Stimulated activated memory B cell treated with anti-CD40 and anti-IgM and Interleukin-4, amounts not matched to agents 10 μg/mL and 1 μg/mL and 100 μg/mL, for 72 hours (primary cell): Measurements from ENCODE around the gene NCOA3.
A peak's percentile ranks its signal among the peaks of the same experiment; 100 is the strongest.
"Not testable (repeated sequence)": the region's sequence is repeated elsewhere in the genome, so short reads cannot be mapped to it uniquely, and the experiment has no call there.

Experiments used
- ATAC-seq: fragments of 150-1000 bp; cut with Tn5 transposase; 2 replicates; pipeline ENCODE4 v1.10.0; 2021
- H3K27ac Mint-ChIP-seq: one replicate; pipeline ENCODE4 v1.8.0; 2022; ENCODE audit warnings: mild to moderate bottlenecking, mixed read lengths
- H3K27me3 Mint-ChIP-seq: one replicate; pipeline ENCODE4 v1.8.0; 2022; ENCODE audit warnings: mixed read lengths
- H3K36me3 Mint-ChIP-seq: one replicate; pipeline ENCODE4 v1.8.0; 2022; ENCODE audit warnings: mixed read lengths
- H3K4me1 Mint-ChIP-seq: one replicate; pipeline ENCODE4 v1.8.0; 2022; ENCODE audit warnings: mixed read lengths
- H3K4me3 Mint-ChIP-seq: one replicate; pipeline ENCODE4 v1.8.0; 2022; ENCODE audit warnings: mild to moderate bottlenecking, moderate library complexity, mixed read lengths
- H3K9me3 Mint-ChIP-seq: one replicate; pipeline ENCODE4 v1.8.0; 2022; ENCODE audit warnings: mixed read lengths

The NCOA3 gene

DNA sequence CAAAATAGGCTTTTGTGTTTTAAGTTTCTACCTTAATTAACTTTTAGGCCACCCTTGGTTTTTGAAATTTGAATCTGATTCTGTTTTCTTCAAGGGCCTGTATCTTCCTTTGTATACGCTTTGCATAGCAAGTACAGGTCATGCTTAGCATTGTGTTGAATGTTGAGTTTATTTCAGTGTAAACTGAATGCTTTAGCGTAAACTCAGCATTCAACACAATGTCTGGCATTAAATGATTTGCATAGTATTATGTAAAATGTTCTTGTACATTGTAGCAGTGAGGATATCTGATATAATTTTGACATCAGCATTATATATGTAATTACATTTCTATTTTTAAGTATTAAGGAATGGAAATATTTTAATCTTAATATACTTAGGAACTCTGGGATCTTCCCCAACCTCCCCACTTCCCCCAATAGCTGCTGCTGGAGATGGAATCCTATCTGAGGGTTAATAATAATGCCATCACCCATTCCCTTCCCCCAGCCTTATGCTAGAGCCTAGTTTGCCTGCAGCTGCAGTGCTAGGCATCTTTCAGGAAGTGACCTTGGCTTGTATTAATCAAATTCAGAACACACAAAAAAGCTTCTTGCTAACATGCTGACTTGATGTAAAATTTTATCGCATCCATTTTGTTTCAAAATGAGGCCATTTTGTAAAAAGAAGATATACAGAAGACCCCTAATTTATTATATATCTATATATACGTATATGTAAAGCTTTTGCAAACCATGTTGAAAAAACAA, 73.1 kb downstream of the NCOA3 start:
- no peak for ATAC-seq
- H3K4me3 Mint-ChIP-seq = peak overlapping the region; percentile 28
- H3K4me1 Mint-ChIP-seq = peaks cover 78% of the 10 kb centered on the region
- H3K36me3 Mint-ChIP-seq = peaks cover 45% of the 10 kb centered on the region
- H3K9me3 Mint-ChIP-seq = peaks cover 3% of the 10 kb centered on the region
- no peaks in the 10 kb centered on the region for H3K27me3 Mint-ChIP-seq
- no peak overlapping the region for H3K27ac Mint-ChIP-seq

- H3K9me3 Mint-ChIP-seq = no peaks in the 10 kb centered on the region
- H3K4me3 Mint-ChIP-seq = peak overlapping the region; percentile 59
- ATAC-seq = peak; percentile 76
- no peaks in the 10 kb centered on the region for H3K27me3 Mint-ChIP-seq
- H3K27ac Mint-ChIP-seq = peak overlapping the region; percentile 17
- peaks cover 90% of the 10 kb centered on the region for H3K4me1 Mint-ChIP-seq
- H3K36me3 Mint-ChIP-seq = peaks cover 44% of the 10 kb centered on the region
Measured at GRCh38 chr20:47576516-47577033, 74.9 kb downstream of the NCOA3 start.

DNA sequence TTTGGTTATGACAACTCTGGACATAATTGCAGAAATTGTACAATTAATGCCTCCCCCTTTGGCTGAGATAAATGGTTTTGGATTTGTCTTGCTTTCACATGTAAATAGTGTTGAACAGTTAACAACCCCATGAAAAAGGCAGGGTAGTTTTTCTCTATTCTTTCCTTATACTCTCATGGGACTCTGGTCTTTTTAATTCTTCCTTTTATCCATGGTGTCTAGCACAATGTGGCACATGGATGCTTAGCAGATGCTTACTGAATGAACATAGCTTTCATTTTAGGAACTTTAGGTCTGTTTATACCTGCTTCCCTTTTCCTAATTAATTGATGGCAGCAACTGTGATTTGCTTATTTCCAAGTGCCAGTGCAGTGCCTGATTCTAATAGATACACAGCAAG, 75.6 kb downstream of the NCOA3 start:
- Mint-ChIP-seq H3K9me3 (no peaks in the 10 kb centered on the region), H3K27me3 (no peaks in the 10 kb centered on the region), H3K4me3 (no peak overlapping the region), H3K4me1 (peaks cover 90% of the 10 kb centered on the region), H3K27ac (no peak overlapping the region), H3K36me3 (peaks cover 43% of the 10 kb centered on the region)
- no peak for ATAC-seq

DNA sequence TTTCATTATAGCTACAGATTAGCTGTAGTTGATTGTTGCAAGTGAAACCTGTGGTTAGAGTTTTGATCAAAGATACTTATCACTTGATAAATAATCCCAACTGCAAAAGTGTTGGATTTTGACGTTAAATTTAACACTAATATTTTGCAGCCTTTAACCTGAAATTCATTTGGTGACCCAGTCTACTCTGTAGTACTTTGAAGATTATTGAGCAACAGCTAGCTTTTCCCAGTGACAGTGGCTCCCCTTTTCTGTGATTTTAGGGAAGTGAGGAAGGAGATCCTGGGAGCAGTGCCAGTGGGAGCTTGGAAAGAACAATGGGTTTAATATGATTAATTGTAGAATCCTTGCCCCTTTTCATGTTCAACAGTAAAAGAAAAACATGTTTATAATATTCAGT, 76.9 kb downstream of the NCOA3 start:
- no peak for ATAC-seq
- Mint-ChIP-seq H3K9me3 (no peaks in the 10 kb centered on the region), H3K27me3 (no peaks in the 10 kb centered on the region), H3K27ac (no peak overlapping the region), H3K36me3 (peaks cover 40% of the 10 kb centered on the region), H3K4me3 (no peak overlapping the region), H3K4me1 (peaks cover 88% of the 10 kb centered on the region)

DNA sequence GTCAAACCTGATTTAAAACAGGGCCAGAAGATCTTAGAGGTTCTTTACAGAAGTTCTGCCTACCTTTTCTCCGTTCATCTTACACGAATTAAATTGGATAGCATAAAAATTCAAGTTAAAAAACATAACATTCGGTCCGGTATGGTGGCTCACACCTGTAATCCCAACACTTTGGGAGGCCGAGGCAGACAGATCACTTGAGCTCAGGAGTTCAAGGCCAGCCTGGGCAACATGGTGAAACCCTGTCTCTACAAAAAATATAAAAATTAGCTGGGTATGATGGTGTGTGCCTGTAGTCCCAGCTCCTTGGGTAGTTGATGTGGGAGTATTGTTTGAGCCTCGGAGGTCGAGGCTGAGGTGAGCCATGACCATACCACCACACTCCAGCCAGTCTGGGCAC, 79.0 kb downstream of the NCOA3 start:
- not testable (repeated sequence) for H3K9me3 Mint-ChIP-seq, ATAC-seq, H3K27me3 Mint-ChIP-seq, H3K4me3 Mint-ChIP-seq
- peak overlapping the region; percentile 30 for H3K27ac Mint-ChIP-seq
- H3K36me3 Mint-ChIP-seq = peaks cover 48% of the 10 kb centered on the region
- H3K4me1 Mint-ChIP-seq = peaks cover 91% of the 10 kb centered on the region

DNA sequence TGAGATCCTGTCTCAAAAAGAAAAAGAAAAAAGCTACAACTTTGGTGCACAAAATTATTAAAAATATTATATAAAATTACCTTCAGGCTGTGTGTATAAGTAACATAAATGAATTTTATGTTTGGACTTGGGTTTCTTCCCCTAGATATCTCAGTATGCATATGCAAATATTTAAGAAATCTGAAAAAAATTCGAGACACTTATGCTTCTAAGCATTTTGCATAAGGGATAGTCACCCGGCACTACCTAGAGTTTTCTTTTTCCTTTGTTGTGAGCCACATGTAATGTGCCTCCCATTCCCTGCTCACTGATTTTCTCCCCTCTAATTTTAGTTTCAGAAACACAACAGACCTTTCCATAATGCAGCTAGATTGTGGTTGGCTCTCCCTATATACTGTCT, 79.4 kb downstream of the NCOA3 start:
- no peaks in the 10 kb centered on the region for H3K9me3 Mint-ChIP-seq

DNA sequence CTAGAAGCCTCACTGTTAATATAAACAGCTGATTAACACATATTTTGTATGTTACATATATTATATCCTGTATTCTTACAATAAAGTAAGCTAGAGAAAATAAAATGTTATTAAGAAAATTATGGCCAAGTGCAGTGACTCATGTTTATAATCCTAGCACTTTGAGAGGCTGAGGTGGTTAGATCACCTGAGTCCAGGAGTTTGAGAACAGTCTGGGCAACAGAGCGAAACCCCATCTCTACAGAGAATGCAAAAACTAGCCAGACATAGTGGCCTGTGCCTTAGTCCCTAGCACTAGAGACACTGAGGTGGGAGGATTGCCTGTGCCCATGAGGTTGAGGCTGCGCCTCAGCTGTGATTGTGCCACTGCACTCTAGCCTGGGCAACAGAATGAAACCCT, 81.9 kb downstream of the NCOA3 start:
- Mint-ChIP-seq H3K27ac (peak overlapping the region; percentile 85), H3K4me3 (peak overlapping the region; percentile 27), H3K4me1 (peaks cover 90% of the 10 kb centered on the region), H3K36me3 (peaks cover 73% of the 10 kb centered on the region), H3K27me3 (no peaks in the 10 kb centered on the region), H3K9me3 (no peaks in the 10 kb centered on the region)
- no peak for ATAC-seq

More for the DNA sequence above, 79.4 kb downstream of the NCOA3 start:
- ATAC-seq = no peak
- Mint-ChIP-seq H3K27ac (peak overlapping the region; percentile 16), H3K27me3 (no peaks in the 10 kb centered on the region), H3K36me3 (peaks cover 51% of the 10 kb centered on the region), H3K4me3 (no peak overlapping the region), H3K4me1 (peaks cover 91% of the 10 kb centered on the region)

DNA sequence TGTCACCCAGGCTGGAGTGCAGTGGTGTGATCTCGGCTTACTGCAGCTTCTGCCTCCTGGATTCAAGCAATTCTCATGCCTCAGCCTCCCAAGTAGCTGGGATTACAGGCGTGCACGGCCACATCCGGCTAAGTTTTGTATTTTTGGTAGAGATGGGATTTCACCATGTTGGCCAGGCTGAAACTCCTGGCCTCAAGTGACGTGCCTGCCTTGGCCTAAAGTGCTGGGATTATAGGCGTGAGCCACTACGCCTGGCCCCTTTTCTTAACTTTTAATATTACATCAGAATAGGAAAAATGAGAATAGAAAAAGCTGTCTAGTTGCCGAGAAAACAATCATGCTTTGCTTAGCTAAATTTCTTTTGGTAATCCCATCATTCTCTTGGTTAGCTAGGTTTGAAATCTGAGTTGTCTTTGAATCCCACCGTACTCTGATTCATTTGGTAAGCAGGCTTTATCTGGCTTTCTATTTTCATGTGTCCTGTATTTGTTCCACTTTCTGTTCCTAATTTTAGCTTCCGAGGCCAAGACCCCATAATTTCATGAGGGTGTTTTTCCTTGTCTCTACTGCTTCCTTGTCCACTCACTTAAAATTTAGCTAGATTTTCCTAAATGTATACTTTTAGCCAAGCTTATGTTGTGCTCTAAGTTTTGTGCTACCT, 83.5 kb downstream of the NCOA3 start:
- no peaks in the 10 kb centered on the region for H3K27me3 Mint-ChIP-seq
- H3K4me1 Mint-ChIP-seq = peaks cover 73% of the 10 kb centered on the region
- no peaks in the 10 kb centered on the region for H3K9me3 Mint-ChIP-seq
- H3K36me3 Mint-ChIP-seq = peaks cover 64% of the 10 kb centered on the region
- peak overlapping the region; percentile 85 for H3K27ac Mint-ChIP-seq
- no peak for ATAC-seq
- H3K4me3 Mint-ChIP-seq = peak overlapping the region; percentile 13

DNA sequence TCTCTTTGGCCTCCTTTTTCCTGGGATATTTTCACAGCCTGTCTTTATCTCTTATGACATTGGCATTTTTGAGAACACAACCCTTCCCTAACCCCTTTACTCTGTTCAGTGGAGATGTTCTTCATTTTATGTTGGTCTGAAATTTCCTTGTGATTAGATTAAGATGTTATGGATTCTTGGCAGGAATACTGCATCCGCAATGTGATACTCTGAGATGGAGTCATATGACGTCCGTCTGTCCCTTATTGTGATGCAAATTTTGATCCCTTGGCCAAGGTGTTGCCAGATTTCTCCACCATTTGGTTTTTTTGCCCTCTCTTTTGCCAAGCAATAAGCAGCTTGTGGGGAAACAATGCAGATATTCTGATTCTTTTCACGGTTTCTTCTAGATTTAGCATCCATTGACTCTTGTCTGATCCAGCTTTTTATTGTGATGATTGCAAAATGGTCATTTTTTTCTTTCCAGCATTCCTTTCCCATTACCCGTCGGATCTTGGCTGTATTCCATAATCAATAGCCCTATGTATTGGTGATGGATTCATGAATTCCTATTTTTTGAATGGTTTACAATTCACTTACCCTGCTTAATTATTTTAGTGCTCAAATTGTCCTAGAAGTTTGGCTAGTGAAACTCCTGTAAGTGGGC, 85.1 kb downstream of the NCOA3 start:
- H3K27ac Mint-ChIP-seq = peak overlapping the region; percentile 85
- peaks cover 62% of the 10 kb centered on the region for H3K4me1 Mint-ChIP-seq
- no peaks in the 10 kb centered on the region for H3K9me3 Mint-ChIP-seq
- H3K27me3 Mint-ChIP-seq = no peaks in the 10 kb centered on the region
- H3K36me3 Mint-ChIP-seq = peaks cover 56% of the 10 kb centered on the region
- H3K4me3 Mint-ChIP-seq = no peak overlapping the region
- ATAC-seq = no peak

GRCh38 chr20:47588158-47588557, 86.5 kb downstream of the NCOA3 start:
- Mint-ChIP-seq H3K27me3 (no peaks in the 10 kb centered on the region), H3K4me1 (peaks cover 57% of the 10 kb centered on the region), H3K27ac (no peak overlapping the region), H3K9me3 (no peaks in the 10 kb centered on the region), H3K36me3 (peaks cover 60% of the 10 kb centered on the region), H3K4me3 (no peak overlapping the region)
- ATAC-seq = no peak

DNA sequence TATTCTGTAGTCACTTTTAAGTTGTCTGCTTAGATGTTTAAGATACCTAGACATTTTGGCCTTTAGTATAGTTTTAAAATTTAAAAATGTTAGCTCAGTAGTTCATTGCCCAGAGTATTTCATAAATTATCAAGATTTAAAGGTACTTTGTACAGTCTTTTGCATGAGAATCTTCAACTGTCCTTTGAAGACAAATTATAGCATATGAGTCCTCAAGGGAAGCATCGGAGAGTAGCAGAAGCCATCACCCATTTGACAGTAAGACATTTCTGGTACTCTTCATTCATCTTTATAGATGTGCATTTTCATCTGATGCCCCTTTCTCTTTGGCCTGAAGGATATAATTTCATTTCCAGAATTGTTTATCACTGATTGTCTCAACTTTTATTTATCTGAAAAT, 89.5 kb downstream of the NCOA3 start:
- H3K36me3 Mint-ChIP-seq = peaks cover 52% of the 10 kb centered on the region
- no peak for ATAC-seq
- no peaks in the 10 kb centered on the region for H3K27me3 Mint-ChIP-seq
- peaks cover 40% of the 10 kb centered on the region for H3K4me1 Mint-ChIP-seq
- peak overlapping the region; percentile 52 for H3K27ac Mint-ChIP-seq
- no peak overlapping the region for H3K4me3 Mint-ChIP-seq
- H3K9me3 Mint-ChIP-seq = no peaks in the 10 kb centered on the region

- no peaks in the 10 kb centered on the region for H3K9me3 Mint-ChIP-seq
- ATAC-seq = no peak
- H3K36me3 Mint-ChIP-seq = peaks cover 48% of the 10 kb centered on the region
- no peaks in the 10 kb centered on the region for H3K27me3 Mint-ChIP-seq
- H3K4me1 Mint-ChIP-seq = peaks cover 34% of the 10 kb centered on the region
- H3K27ac Mint-ChIP-seq = no peak overlapping the region
- no peak overlapping the region for H3K4me3 Mint-ChIP-seq
Measured at GRCh38 chr20:47594157-47594556, 92.5 kb downstream of the NCOA3 start.

GRCh38 chr20:47595138-47595537, 93.5 kb downstream of the NCOA3 start:
- ATAC-seq, H3K9me3 Mint-ChIP-seq, H3K4me3 Mint-ChIP-seq, H3K27me3 Mint-ChIP-seq, H3K27ac Mint-ChIP-seq: not testable (repeated sequence)
- peaks cover 41% of the 10 kb centered on the region for H3K4me1 Mint-ChIP-seq
- peaks cover 58% of the 10 kb centered on the region for H3K36me3 Mint-ChIP-seq

GRCh38 chr20:47596003-47596571, 94.4 kb downstream of the NCOA3 start:
- Mint-ChIP-seq H3K27ac (no peak overlapping the region), H3K36me3 (peaks cover 59% of the 10 kb centered on the region), H3K4me1 (peaks cover 46% of the 10 kb centered on the region), H3K9me3 (no peaks in the 10 kb centered on the region), H3K4me3 (no peak overlapping the region), H3K27me3 (no peaks in the 10 kb centered on the region)
- no peak for ATAC-seq

- peaks cover 46% of the 10 kb centered on the region for H3K4me1 Mint-ChIP-seq
- no peak overlapping the region for H3K4me3 Mint-ChIP-seq
- no peak for ATAC-seq
- H3K27me3 Mint-ChIP-seq = no peaks in the 10 kb centered on the region
- H3K36me3 Mint-ChIP-seq = peaks cover 50% of the 10 kb centered on the region
- no peaks in the 10 kb centered on the region for H3K9me3 Mint-ChIP-seq
- H3K27ac Mint-ChIP-seq = peak overlapping the region; percentile 41
Measured at GRCh38 chr20:47597090-47597489, 95.4 kb downstream of the NCOA3 start.
